Activated naive CD8-positive, alpha-beta T cell treated with anti-CD3 and anti-CD28 coated beads, Interleukin-2, amount 10 ng/mL, durations not matched to agents 7 days and 5 days (primary cell): ENCODE results near the gene GADD45A. TPM values are rescaled to one million over a fixed set of nuclear protein-coding genes. Genes with fewer than 3 reads are reported as not detected.
A peak's percentile ranks its signal among the peaks of the same experiment; 100 is the strongest.

Experiments
- ATAC-seq: fragments of 150-1000 bp; cut with Tn5 transposase; one replicate; pipeline ENCODE4 v1.10.0; 2021; ENCODE audit warnings: low read depth, moderate library complexity
- POLR2A ChIA-PET: fragments of 350-600 bp; sonication (Branson Sonifier 250); formaldehyde crosslinking; loops from one replicate; lab custom pipeline; 2021; ENCODE audit warnings: antibody characterized with exemption; lab: Charles Lee
- DNase-seq: peaks from one replicate; pipeline ENCODE4 v3.0.0; 2021
- H3K27ac Mint-ChIP-seq: one replicate; pipeline ENCODE4 v1.8.0; 2022; ENCODE audit warnings: mild to moderate bottlenecking, mixed read lengths
- H3K27me3 Mint-ChIP-seq: one replicate; pipeline ENCODE4 v1.8.0; 2022; ENCODE audit warnings: mild to moderate bottlenecking, moderate library complexity, mixed read lengths
- H3K36me3 Mint-ChIP-seq: one replicate; pipeline ENCODE4 v1.8.0; 2021; ENCODE audit warnings: mild to moderate bottlenecking, mixed read lengths
- H3K4me1 Mint-ChIP-seq: one replicate; pipeline ENCODE4 v1.8.0; 2021; ENCODE audit warnings: mixed read lengths
- H3K4me3 Mint-ChIP-seq: one replicate; pipeline ENCODE4 v1.8.0; 2022; ENCODE audit warnings: mild to moderate bottlenecking, moderate library complexity, mixed read lengths
- H3K9me3 Mint-ChIP-seq: one replicate; pipeline ENCODE4 v1.8.0; 2021; ENCODE audit warnings: mixed read lengths
- total RNA-seq, 2 experiments: library from RNA; stranded (reverse); gene quantifications; one replicate each; pipeline ENCODE4 v1.2.3, GENCODE V29; 2021

GADD45A gene
- total RNA-seq, 2 experiments from 2014 or later = 24.4 to 26.2 TPM

DNA sequence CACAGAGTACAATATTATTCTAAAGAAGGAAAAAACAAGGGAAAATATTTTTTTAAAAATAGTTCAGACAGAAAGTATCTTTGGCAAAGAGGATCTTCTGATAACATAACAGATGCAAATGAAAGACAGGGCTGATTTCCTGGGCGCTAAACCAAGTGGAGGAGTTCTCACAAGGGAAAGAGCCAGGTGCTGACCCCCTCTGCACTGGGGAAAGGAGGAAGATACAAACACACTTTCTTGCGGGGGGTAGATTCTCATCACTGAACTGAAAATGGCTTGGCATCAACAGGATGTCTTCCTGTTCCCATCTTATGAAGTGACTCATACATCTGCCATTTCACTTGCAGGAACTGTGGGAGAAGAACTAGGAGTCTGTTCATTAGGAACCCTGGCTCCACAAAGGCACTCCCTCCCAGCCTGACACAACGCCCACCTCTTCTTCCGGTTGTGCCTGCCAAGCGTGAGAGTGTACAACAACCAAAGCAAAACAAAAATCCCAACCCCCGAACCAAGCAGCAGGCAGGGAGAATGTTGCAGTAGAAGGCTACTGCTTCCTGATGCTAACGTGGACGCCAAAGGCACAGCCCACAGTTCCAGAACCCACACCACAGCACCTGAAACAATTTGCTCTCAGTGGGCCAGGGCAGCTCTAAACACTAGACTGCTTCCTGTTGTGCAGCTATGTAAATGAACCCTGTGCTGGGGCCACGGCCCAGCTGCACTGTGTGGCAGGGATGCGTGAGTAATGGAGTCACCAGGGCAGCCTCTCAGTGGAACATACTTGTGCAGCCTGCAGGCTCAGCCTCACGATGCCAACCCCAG lies 51.0 kb downstream of the GADD45A start:
- POLR2A ChIA-PET = interaction anchor here (1.9 kb wide), 1 partner anchor 50 kb away, joined by 18 read pairs; the partner anchor contains the start of gene GADD45A

DNA sequence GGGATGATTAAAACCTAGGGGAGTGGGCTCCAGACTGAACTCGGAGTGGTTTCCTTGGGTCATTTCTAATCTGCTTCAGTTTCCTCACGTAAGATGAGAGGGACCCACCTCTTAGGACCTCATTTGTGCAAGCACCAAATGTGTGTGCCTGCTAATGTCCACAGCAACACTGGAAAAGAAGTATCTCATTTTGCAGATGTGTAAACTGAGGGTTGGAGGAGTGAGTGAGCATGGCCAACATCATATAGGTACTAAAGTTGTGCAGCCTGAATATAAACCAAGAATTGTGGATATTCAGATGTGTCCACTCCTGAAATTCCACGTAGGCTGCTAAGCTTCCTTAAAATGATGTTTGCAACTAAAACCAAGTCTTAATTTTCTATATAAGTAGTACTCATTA lies 51.7 kb downstream of the GADD45A start:
- peak overlapping the region; percentile 69 for H3K4me3 Mint-ChIP-seq
- no peaks in the 10 kb centered on the region for H3K36me3 Mint-ChIP-seq
- H3K4me1 Mint-ChIP-seq = peaks cover 14% of the 10 kb centered on the region
- H3K9me3 Mint-ChIP-seq = no peaks in the 10 kb centered on the region
- DNase-seq = no peak
- POLR2A ChIA-PET = interaction anchor here (1.9 kb wide), 1 partner anchor 51 kb away, joined by 18 read pairs; the partner anchor contains the start of gene GADD45A
- peak overlapping the region; percentile 90 for H3K27ac Mint-ChIP-seq
- no peak for ATAC-seq
- no peaks in the 10 kb centered on the region for H3K27me3 Mint-ChIP-seq

More for the DNA sequence above, 51.0 kb downstream of the GADD45A start:
- peak overlapping the region; percentile 90 for H3K27ac Mint-ChIP-seq
- H3K9me3 Mint-ChIP-seq = no peaks in the 10 kb centered on the region
- ATAC-seq = peak; percentile 99
- peak; percentile 58 for DNase-seq
- peaks cover 2% of the 10 kb centered on the region for H3K27me3 Mint-ChIP-seq
- peaks cover 14% of the 10 kb centered on the region for H3K4me1 Mint-ChIP-seq
- peak overlapping the region; percentile 69 for H3K4me3 Mint-ChIP-seq
- H3K36me3 Mint-ChIP-seq = no peaks in the 10 kb centered on the region

DNA sequence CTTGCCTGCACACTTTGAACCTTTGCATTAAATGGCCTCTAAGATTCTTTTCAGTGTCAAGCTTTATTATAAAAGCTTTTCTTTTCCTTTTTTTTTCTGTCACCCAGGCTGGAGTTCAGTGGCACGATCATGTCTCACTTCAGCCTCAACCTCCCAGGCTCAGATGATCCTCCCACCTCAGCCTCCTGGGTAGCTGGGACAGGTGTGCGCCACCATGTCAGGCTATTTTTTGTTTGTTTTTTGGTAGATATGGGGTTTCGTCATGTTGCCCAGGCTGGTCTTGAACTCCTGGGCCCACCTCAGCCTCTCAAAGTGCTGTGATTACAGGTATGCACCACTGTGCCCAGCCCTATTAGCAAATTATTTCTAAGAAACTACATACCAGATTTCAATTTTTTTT lies 52.9 kb downstream of the GADD45A start:
- Mint-ChIP-seq H3K36me3 (no peaks in the 10 kb centered on the region), H3K4me3 (no peak overlapping the region), H3K4me1 (peaks cover 14% of the 10 kb centered on the region), H3K9me3 (no peaks in the 10 kb centered on the region), H3K27ac (no peak overlapping the region), H3K27me3 (no peaks in the 10 kb centered on the region)
- POLR2A ChIA-PET = interaction anchor here (1.9 kb wide), 1 partner anchor 52 kb away, joined by 18 read pairs; the partner anchor contains the start of gene GADD45A
- no peak for ATAC-seq
- no peak for DNase-seq

Other genes with a start within 250 kb of the GADD45A start
- not detected for gene GNG12, start 148.3 kb downstream of the GADD45A start, total RNA-seq